ENCODE results near the gene OR10AD1.

The OR10AD1 gene

DNA sequence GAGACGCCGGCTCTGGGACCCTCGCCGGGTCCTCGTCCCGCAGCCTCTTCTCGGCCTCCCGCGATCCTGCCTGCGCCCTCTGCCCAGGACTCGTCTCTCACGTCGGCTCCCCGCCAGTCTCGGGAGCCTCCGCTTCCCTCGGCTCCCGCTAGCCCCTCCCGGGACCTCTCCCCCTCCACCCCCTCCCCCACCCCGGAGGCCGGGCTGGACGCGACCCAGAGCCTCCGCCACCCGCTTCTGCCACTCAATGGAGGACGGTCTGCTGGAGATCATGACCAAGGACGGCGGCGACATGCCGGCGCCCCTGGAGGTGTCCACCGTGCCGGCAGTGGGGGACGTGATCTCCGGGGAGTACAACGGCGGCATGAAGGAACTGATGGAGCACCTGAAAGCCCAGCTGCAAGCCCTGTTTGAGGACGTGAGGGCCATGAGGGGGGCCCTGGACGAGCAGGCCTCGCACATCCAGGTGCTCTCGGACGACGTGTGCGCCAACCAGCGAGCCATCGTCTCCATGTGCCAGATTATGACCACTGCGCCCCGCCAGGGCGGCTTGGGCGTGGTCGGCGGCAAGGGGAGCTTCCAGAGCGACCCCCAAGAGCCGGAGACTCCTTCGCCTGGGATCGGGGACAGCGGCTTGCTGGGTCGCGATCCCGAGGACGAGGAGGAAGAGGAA lies 19.1 kb downstream of the OR10AD1 start:
- DNase-seq (ENCODE audit: low read depth): no peak

GRCh38 chr12:48183091-48183875 lies 19.8 kb downstream of the OR10AD1 start, which contains the start of gene CCDC184:
TSS of gene CCDC184 (plus strand) at chr12:48183644. CDS start at chr12:48184123, 479 bp downstream.
- no peak within 1 kb of the TSS for H3K4me3 ChIP-seq (ENCODE audit: low read depth, low read length)
- TF ChIP-seq MAX (IDR thresholded peaks at IDR 0.05; ENCODE audit: low read depth, low read length) (no peak), POLR2A (IDR thresholded peaks at IDR 0.05; ENCODE audit: extremely low read depth, insufficient read length) (no peak), MYC (IDR thresholded peaks at IDR 0.05; ENCODE audit: low read depth, low read length) (no peak)
- TF ChIP-seq, protein P1, sequence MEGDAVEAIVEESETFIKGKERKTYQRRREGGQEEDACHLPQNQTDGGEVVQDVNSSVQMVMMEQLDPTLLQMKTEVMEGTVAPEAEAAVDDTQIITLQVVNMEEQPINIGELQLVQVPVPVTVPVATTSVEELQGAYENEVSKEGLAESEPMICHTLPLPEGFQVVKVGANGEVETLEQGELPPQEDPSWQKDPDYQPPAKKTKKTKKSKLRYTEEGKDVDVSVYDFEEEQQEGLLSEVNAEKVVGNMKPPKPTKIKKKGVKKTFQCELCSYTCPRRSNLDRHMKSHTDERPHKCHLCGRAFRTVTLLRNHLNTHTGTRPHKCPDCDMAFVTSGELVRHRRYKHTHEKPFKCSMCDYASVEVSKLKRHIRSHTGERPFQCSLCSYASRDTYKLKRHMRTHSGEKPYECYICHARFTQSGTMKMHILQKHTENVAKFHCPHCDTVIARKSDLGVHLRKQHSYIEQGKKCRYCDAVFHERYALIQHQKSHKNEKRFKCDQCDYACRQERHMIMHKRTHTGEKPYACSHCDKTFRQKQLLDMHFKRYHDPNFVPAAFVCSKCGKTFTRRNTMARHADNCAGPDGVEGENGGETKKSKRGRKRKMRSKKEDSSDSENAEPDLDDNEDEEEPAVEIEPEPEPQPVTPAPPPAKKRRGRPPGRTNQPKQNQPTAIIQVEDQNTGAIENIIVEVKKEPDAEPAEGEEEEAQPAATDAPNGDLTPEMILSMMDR (IDR thresholded peaks at IDR 0.05; ENCODE audit: low read depth, low read length): peak; percentile 16
- DNase-seq (ENCODE audit: low read depth): peak; percentile 26

More for the DNA sequence above, 19.1 kb downstream of the OR10AD1 start:
- no peak overlapping the region for H3K4me3 ChIP-seq (ENCODE audit: low read depth, low read length)
- TF ChIP-seq, protein P1 (IDR thresholded peaks at IDR 0.05; ENCODE audit: low read depth, low read length): no peak
- TF ChIP-seq MYC (IDR thresholded peaks at IDR 0.05; ENCODE audit: low read depth, low read length) (no peak), MAX (IDR thresholded peaks at IDR 0.05; ENCODE audit: low read depth, low read length) (no peak), POLR2A (IDR thresholded peaks at IDR 0.05; ENCODE audit: extremely low read depth, insufficient read length) (no peak)

DNA sequence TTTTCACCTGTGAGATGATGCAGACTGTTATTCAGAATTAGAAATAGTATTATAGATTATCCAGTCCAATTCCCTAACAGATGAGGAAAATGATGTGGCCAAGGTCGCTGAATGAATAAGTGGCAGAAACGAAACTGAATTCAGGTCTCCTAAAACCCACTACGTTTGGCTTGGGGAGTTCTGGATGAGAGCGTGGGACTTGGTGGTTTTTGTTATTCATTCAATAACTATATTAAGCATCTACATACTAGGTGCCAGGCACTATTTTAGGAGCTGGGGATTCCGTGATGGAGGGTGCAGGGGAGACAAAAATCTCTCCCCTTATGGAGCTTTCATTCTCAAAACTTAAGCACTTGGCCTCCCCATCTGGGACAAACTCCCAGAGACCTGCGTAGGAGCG lies 20.5 kb downstream of the OR10AD1 start:
- DNase-seq (ENCODE audit: low read depth): no peak
- H3K4me3 ChIP-seq (ENCODE audit: low read depth, low read length): no peak overlapping the region
- TF ChIP-seq MYC (IDR thresholded peaks at IDR 0.05; ENCODE audit: low read depth, low read length) (no peak), MAX (IDR thresholded peaks at IDR 0.05; ENCODE audit: low read depth, low read length) (no peak), POLR2A (IDR thresholded peaks at IDR 0.05; ENCODE audit: extremely low read depth, insufficient read length) (no peak)
- TF ChIP-seq, protein P1 (IDR thresholded peaks at IDR 0.05; ENCODE audit: low read depth, low read length): no peak

DNA sequence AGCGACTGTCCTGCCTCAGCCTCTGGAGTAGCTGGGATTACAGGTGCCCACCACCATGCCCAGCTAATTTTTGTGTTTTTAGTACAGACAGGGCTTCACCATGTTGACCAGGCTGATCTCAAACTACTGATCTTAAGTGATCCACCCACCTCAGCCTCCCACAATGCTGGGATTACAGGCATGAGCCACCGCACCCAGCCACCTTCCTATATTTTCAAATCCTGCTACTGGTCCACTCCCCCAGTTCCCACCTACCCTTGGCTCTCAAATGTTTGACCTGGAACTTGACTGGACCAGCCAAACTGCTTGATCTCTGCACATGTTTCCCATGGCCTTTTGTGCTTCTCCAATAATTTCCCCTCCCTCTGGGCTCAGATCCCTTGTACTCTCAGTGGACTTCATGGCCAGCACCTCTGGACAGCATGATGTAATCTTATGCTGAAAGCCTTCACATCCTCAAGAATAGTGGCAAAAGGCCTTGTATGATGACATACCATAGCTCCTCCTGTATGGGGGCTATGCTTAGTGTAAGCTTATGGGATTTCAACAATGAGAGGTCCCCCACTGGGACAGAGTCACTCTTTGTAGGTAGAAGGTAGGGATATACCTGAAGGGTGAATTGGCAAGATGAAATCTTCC lies 22.1 kb downstream of the OR10AD1 start:
- DNase-seq (ENCODE audit: low read depth): no peak
- TF ChIP-seq MAX (IDR thresholded peaks at IDR 0.05; ENCODE audit: low read depth, low read length) (no peak), MYC (IDR thresholded peaks at IDR 0.05; ENCODE audit: low read depth, low read length) (no peak), POLR2A (IDR thresholded peaks at IDR 0.05; ENCODE audit: extremely low read depth, insufficient read length) (no peak)
- TF ChIP-seq, protein P1 (IDR thresholded peaks at IDR 0.05; ENCODE audit: low read depth, low read length): no peak
- no peak overlapping the region for H3K4me3 ChIP-seq (ENCODE audit: low read depth, low read length)

DNA sequence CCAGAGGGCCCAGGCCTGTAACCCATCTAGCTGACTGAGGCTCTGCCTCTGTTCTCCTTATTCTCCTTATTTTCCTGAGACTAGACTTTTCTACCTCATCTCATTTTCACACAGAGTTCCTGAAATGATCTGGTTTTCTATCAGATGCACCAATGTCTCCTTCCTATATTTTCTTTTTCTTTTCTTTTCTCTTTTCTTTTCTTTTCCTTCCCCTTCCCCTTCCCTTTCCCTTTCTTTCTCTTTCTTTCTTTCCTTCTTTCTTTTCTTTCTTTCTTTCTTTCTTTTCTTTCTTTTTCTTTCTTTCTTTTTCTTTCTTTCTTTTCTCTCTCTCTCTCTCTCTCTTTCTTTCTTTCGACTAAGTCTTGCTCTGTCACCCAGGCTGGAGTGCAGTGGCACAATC lies 22.7 kb downstream of the OR10AD1 start:
- TF ChIP-seq MYC (IDR thresholded peaks at IDR 0.05; ENCODE audit: low read depth, low read length) (no peak), POLR2A (IDR thresholded peaks at IDR 0.05; ENCODE audit: extremely low read depth, insufficient read length) (no peak), MAX (IDR thresholded peaks at IDR 0.05; ENCODE audit: low read depth, low read length) (no peak)
- TF ChIP-seq, protein P1 (IDR thresholded peaks at IDR 0.05; ENCODE audit: low read depth, low read length): no peak
- DNase-seq (ENCODE audit: low read depth): no peak
- no peak overlapping the region for H3K4me3 ChIP-seq (ENCODE audit: low read depth, low read length)
